GM12878 (cell line): Measurements from ENCODE around the gene JCHAIN.

ENCODE experiments used
- EP300 ChIP-seq, 2 experiments: fragments of 150-350 bp in 1 of 2; IDR thresholded peaks; 2 replicates each; pipeline ENCODE4 v1.6.1; 2011 to 2012; ENCODE audit warnings: low read depth in 2 of 2, low read length in 2 of 2, borderline replicate concordance in 1 of 2, improper control_type of control experiment in 1 of 2, inconsistent platforms in 1 of 2; ENCODE audit not compliant: control insufficient read depth in 1 of 2
- POLR2A ChIP-seq: IDR thresholded peaks from 2 replicates; pipeline ENCODE4 v1.6.1; 2011; ENCODE audit warnings: low read depth, mild to moderate bottlenecking, low read length

DNA sequence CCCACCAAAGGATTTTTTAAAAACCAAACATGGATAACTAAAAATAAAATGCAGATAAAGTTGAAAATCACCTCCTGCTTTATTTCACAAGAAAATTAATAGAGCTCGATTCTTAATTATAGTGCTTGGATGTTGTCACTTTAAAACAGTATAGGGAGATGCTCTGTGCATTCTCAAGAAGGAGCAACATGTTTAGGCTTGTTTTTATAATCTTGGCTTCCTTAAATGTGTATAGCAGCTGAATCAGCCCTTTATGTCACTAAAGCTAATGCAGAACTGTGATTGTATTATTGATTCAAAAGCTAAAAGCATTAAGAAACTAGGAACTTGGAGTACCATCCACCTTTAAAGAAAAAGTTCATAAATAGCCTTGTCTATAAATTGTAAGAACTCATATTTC lies 35.0 kb upstream of the JCHAIN start:
- no peak for TF ChIP-seq EP300 (IDR thresholded peaks at IDR 0.05; ENCODE audit: borderline replicate concordance in 1 of 2, control insufficient read depth in 1 of 2, low read depth in 2 of 2, low read length in 2 of 2)
- TF ChIP-seq POLR2A, result no peak
